Chondrocyte (in vitro differentiated cells): ENCODE measurements around the gene ZSCAN10. TPM values are rescaled to one million over a fixed set of nuclear protein-coding genes. Genes with fewer than 3 reads are reported as not detected.

Source experiments
- DNase-seq: peaks from one replicate; pipeline ENCODE4 v3.0.0; 2021; ENCODE audit warnings: mixed read lengths, low spot score
- H3K27ac Mint-ChIP-seq: one replicate; pipeline ENCODE4 v1.8.0; 2021; ENCODE audit warnings: mild to moderate bottlenecking, moderate library complexity, mixed read lengths; ENCODE audit not compliant: unreplicated experiment
- H3K27me3 Mint-ChIP-seq: 2 replicates; pipeline ENCODE4 v1.8.0; 2021; ENCODE audit warnings: low read depth, mixed read lengths
- H3K36me3 Mint-ChIP-seq: 2 replicates; pipeline ENCODE4 v1.8.0; 2021; ENCODE audit warnings: low read depth, mixed read lengths
- H3K4me1 Mint-ChIP-seq: 2 replicates; pipeline ENCODE4 v1.8.0; 2021; ENCODE audit warnings: low read depth, mild to moderate bottlenecking, mixed read lengths
- H3K4me3 Mint-ChIP-seq: one replicate; pipeline ENCODE4 v1.8.0; 2021; ENCODE audit warnings: mild to moderate bottlenecking, moderate library complexity, mixed read lengths; ENCODE audit not compliant: unreplicated experiment
- H3K9me3 Mint-ChIP-seq: 2 replicates; pipeline ENCODE4 v1.8.0; 2021; ENCODE audit warnings: low read depth, mixed read lengths
- total RNA-seq: library from RNA; stranded (reverse); gene quantifications from 3 replicates; pipeline ENCODE4 v1.2.1, GENCODE V29; 2021
- TF ChIP-seq, protein P1 (sequence below): fragments of 200-600 bp; sonication (generic); IDR thresholded peaks from 2 replicates; pipeline ENCODE4 v1.5.0; 2021; ENCODE audit warnings: antibody characterized with exemption, mild to moderate bottlenecking, moderate library complexity

Gene ZSCAN10
- total RNA-seq, 1 donor from 2014 or later, result not detected

DNA sequence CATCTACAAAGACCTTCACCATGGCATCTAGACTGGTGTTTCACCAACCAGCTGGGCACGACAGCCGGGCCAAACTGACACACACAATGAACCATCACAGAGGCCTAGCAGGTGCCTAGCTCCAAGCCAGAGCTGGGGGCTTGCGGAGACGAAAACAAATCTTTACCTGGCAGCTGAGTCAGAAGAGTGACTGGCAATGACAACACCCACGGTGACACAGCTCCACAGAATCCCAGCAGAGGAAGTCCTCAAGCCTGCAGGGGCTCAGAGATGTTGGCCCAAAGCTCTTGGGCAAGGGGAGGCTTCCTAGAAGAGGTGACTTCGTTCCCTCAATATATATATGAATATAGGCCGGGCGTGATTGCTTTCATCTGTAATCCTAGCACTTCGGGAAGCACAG is 47.6 kb downstream of the ZSCAN10 start:
- Mint-ChIP-seq H3K27me3 (peaks cover 26% of the 10 kb centered on the region), H3K4me3 (no peak overlapping the region), H3K36me3 (peaks cover 9% of the 10 kb centered on the region), H3K9me3 (no peaks in the 10 kb centered on the region), H3K27ac (no peak overlapping the region), H3K4me1 (peaks cover 3% of the 10 kb centered on the region)
- DNase-seq, result no peak
- TF ChIP-seq, protein P1, sequence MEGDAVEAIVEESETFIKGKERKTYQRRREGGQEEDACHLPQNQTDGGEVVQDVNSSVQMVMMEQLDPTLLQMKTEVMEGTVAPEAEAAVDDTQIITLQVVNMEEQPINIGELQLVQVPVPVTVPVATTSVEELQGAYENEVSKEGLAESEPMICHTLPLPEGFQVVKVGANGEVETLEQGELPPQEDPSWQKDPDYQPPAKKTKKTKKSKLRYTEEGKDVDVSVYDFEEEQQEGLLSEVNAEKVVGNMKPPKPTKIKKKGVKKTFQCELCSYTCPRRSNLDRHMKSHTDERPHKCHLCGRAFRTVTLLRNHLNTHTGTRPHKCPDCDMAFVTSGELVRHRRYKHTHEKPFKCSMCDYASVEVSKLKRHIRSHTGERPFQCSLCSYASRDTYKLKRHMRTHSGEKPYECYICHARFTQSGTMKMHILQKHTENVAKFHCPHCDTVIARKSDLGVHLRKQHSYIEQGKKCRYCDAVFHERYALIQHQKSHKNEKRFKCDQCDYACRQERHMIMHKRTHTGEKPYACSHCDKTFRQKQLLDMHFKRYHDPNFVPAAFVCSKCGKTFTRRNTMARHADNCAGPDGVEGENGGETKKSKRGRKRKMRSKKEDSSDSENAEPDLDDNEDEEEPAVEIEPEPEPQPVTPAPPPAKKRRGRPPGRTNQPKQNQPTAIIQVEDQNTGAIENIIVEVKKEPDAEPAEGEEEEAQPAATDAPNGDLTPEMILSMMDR, result no peak

DNA sequence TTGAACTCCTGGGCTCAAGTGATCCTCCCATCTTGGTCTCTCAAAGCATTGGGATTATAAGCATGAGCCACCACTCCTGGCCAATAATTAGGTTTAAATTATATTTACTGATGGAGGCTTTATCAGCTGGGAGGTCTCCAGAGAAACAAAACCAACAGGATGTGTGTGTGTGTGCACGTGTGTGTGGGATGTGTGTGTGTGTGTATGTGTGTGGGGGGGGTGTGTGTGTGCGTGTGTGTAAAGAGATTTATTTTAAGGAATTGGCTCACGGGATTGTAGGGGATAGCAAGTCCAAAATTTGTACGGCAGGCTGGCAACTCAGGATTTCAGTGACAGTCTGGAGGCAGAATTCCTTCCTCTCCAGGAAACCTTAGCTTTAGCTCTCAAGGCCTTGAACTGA is 48.1 kb downstream of the ZSCAN10 start:
- Mint-ChIP-seq H3K9me3 (no peaks in the 10 kb centered on the region), H3K27ac (no peak overlapping the region), H3K4me1 (peaks cover 3% of the 10 kb centered on the region), H3K27me3 (peaks cover 26% of the 10 kb centered on the region), H3K36me3 (peaks cover 9% of the 10 kb centered on the region), H3K4me3 (no peak overlapping the region)
- DNase-seq, result no peak
- TF ChIP-seq, protein P1, result no peak

DNA sequence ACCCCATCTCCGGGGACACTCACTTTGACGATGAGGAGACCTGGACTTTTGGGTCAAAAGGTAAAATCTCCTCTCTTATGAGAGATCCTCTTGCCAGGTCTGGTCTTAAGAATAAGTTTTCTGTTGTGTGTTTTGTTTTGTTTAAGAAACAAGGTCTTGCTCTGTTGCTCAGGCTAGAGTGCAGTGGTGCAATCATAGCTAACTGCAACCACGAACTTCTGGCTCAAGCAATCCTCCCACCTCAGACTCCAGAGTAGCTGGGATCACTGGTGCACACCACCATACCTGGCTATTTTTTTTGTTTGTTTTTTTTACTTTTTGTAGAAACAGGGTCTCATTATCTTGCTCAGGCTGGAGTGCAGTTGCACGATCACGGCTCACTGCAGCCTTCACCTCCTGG is 48.6 kb downstream of the ZSCAN10 start:
- TF ChIP-seq, protein P1, result no peak

DNA sequence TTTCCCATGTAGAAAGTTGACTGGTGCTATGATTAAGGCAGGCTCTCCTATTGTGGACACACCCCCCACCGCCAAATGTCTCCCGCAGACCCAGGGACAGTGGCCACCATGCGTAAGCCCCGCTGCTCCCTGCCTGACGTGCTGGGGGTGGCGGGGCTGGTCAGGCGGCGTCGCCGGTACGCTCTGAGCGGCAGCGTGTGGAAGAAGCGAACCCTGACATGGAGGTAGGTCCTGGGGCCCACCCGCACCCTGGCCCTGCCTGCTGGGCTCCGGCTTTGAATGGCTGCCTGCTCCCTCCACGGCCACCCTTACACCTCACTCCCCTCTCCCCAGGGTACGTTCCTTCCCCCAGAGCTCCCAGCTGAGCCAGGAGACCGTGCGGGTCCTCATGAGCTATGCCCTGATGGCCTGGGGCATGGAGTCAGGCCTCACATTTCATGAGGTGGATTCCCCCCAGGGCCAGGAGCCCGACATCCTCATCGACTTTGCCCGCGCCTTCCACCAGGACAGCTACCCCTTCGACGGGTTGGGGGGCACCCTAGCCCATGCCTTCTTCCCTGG is 49.1 kb downstream of the ZSCAN10 start:
- H3K4me3 Mint-ChIP-seq, result no peak overlapping the region
- H3K27me3 Mint-ChIP-seq, result peaks cover 31% of the 10 kb centered on the region

More for the DNA sequence above, 48.6 kb downstream of the ZSCAN10 start:
- Mint-ChIP-seq H3K27ac (no peak overlapping the region), H3K36me3 (peaks cover 9% of the 10 kb centered on the region), H3K4me3 (no peak overlapping the region), H3K4me1 (peaks cover 3% of the 10 kb centered on the region), H3K9me3 (no peaks in the 10 kb centered on the region), H3K27me3 (peaks cover 27% of the 10 kb centered on the region)
- no peak for DNase-seq

DNA sequence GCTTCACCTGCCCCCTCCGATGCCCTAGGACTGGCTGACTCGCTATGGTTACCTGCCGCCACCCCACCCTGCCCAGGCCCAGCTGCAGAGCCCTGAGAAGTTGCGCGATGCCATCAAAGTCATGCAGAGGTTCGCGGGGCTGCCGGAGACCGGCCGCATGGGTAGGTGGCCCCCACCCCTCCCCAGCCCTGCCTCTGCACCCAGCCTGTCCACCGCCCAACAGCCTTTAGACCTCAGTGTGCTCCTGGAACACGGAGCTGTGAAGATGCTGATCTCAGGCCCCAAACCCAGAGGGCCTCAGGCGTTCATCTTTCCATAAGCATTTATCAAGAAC is 51.7 kb downstream of the ZSCAN10 start:
- DNase-seq, result no peak

More for the DNA sequence above, 49.1 kb downstream of the ZSCAN10 start:
- Mint-ChIP-seq H3K4me1 (peaks cover 7% of the 10 kb centered on the region), H3K9me3 (no peaks in the 10 kb centered on the region), H3K27ac (no peak overlapping the region), H3K36me3 (peaks cover 10% of the 10 kb centered on the region)
- TF ChIP-seq, protein P1, result no peak
- DNase-seq, result no peak

More for the DNA sequence above, 51.7 kb downstream of the ZSCAN10 start:
- TF ChIP-seq, protein P1, result no peak
- no peaks in the 10 kb centered on the region for H3K9me3 Mint-ChIP-seq
- H3K27ac Mint-ChIP-seq, result no peak overlapping the region
- H3K4me3 Mint-ChIP-seq, result no peak overlapping the region
- H3K4me1 Mint-ChIP-seq, result peaks cover 7% of the 10 kb centered on the region
- H3K36me3 Mint-ChIP-seq, result peaks cover 1% of the 10 kb centered on the region
- H3K27me3 Mint-ChIP-seq, result peaks cover 36% of the 10 kb centered on the region
